H7 (cell line): ENCODE data around the gene RNF224. TPM values are rescaled to one million over a fixed set of nuclear protein-coding genes. Genes with fewer than 3 reads are reported as not detected.

Source experiments
- DNase-seq: peaks from one replicate; pipeline ENCODE4 v3.0.0; 2012
- H3K27me3 ChIP-seq: 2 replicates; pipeline ENCODE4 v1.6.0; 2011; ENCODE audit warnings: mild to moderate bottlenecking, low read length; ENCODE audit not compliant: control insufficient read depth, insufficient read depth
- H3K36me3 ChIP-seq: replicated peaks from 2 replicates; pipeline ENCODE4 v1.5.1; 2011; ENCODE audit warnings: low read length; ENCODE audit not compliant: control insufficient read depth, insufficient read depth
- H3K4me3 ChIP-seq: 2 replicates; pipeline ENCODE4 v1.5.1; 2011; ENCODE audit warnings: low read depth, mild to moderate bottlenecking, control low read depth, low read length, moderate library complexity; ENCODE audit not compliant: insufficient read depth
- total RNA-seq: library from RNA; depleted of rRNA; stranded (reverse); fragments of >200 nt; shearing (Covaris generic); gene quantifications from 2 replicates; pipeline ENCODE4 v1.2.3, GENCODE V29; 2014

RNF224 gene
- total RNA-seq, 1 experiment from 2014 or later = not detected

GRCh38 chr9:137268538-137269201 lies 41.4 kb downstream of the RNF224 start:
- no peaks in the 10 kb centered on the region for H3K27me3 ChIP-seq
- peaks cover 21% of the 10 kb centered on the region for H3K36me3 ChIP-seq
- H3K4me3 ChIP-seq = no peak overlapping the region
- peak; percentile 24 for DNase-seq

- H3K4me3 ChIP-seq = no peak overlapping the region
- H3K27me3 ChIP-seq = no peaks in the 10 kb centered on the region
- peak; percentile 14 for DNase-seq
- peaks cover 19% of the 10 kb centered on the region for H3K36me3 ChIP-seq
These were observed 42.0 kb downstream of the RNF224 start for GRCh38 chr9:137269231-137269772.

- Histone ChIP-seq H3K4me3 (no peak overlapping the region), H3K36me3 (peaks cover 19% of the 10 kb centered on the region), H3K27me3 (no peaks in the 10 kb centered on the region)
- DNase-seq = peak; percentile 61
These were observed 43.8 kb downstream of the RNF224 start for GRCh38 chr9:137270929-137271695.

DNA sequence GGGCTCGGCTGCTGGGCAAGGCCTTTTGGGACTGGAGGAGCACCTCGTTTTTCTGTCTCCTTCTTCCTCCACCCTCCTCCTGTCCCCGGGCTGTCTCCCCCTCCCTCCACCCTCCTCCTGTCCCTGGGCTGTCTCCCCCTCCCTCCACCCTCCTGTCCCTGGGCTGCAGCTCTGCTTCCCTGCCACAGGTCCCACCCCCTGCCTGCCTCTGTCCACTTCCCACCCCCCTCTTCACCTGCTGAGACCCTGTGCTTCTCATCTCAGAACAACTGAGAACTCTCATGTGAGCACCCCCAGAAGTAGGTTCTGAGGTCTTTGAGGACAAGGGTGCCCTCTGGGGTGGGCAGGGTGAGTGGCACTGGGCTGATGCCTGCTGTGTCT lies 44.4 kb downstream of the RNF224 start:
- H3K4me3 ChIP-seq = no peak overlapping the region
- H3K36me3 ChIP-seq = peaks cover 19% of the 10 kb centered on the region
- DNase-seq = peak; percentile 57
- no peaks in the 10 kb centered on the region for H3K27me3 ChIP-seq

DNA sequence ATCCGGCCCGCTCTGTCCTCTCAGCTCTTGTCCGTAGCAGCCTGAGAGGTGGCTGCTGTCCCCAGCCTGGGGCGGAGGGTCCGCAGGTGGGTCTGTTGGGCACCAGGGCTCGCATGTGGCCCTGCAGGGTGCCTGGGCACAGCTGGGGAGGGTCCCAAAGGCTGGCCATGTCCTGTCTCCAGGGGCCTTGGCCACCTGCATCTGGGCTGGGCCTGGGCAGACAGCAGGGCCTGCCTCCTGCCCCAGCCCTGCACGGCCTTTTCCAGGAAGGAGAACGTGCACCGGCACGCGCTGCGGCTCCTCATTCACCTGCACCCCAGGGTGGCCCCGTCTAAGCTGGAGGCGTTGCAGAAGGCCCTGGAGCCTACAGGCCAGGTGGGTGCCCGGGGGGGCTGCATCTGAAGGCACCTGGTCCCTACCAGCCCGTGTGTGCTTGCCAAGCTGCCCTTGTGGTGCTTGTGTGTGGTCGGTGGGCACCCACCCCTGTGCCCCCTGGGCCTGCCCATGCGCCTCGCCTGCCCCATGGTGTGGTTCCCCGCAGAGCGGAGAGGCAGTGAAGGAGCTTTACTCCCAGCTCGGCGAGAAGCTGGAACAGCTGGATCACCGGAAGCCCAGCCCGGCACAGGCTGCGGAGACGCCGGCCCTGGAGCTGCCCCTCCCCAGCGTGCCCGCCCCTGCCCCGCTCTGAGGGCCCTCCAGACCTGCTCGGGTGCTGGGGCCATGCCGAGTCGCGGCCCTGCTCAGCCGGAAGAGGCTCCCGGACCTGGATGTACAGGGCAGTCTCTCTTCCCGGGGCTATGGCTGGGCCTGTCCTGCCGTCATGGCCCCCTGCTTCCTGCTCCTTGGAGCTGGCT lies 45.2 kb downstream of the RNF224 start:
- DNase-seq = peak; percentile 67
- Histone ChIP-seq H3K27me3 (no peaks in the 10 kb centered on the region), H3K4me3 (no peak overlapping the region), H3K36me3 (peaks cover 18% of the 10 kb centered on the region)

DNA sequence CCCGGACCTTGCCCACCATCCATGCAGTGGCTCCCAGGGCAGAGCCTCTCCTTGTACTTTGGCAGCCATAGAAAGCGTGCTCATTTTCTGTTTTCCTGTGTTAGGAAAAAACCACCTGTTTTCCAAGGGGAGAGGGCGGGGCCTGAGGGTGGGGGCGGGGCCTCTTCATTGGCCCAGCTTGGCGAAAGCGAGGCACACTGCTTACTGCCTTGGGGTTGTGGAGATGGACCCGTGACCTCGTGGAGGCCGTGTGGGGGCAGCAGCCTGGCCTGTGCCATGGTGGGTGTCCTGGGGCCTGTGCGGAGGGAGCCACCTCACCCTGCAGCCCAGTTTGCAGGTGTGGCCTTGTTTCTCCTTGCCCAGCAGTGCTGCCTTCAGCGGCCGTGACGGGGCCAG lies 45.8 kb downstream of the RNF224 start:
- Histone ChIP-seq H3K27me3 (no peaks in the 10 kb centered on the region), H3K36me3 (peaks cover 17% of the 10 kb centered on the region), H3K4me3 (no peak overlapping the region)
- DNase-seq = peak; percentile 88

DNA sequence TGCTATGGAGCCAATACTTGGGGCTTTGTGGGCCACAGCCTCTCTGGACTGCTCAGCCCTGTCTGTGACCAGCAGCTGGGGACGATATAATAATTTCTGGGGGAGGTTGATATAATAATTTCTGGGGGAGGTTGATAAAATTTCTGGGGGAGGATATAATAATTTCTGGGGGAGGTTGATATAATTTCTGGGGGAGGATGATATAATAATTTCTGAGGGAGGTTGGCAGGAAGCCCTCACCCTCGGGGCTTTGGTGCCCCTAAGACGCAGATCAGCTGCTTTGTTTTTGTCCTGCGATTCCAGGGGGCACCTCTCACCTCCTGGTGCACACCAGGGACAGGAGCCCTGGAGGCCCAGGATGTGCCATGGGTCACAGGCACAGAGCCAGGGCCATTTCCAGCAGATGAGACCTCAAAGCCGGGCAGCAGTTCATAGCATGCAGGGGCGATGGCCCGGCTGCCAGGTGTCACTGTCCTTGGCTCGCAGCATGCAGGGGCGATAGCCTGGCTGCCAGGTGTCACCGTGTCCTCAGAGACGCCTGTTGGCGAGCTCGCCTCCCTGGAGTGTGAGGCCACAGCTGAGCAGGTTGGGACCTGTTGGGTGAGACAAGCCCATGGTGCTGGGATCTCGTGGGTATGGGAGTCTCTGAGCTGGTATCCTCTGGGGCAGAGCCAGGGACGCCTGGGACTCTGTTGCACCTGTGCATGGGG lies 46.5 kb downstream of the RNF224 start:
- peak; percentile 59 for DNase-seq
- peaks cover 13% of the 10 kb centered on the region for H3K36me3 ChIP-seq
- no peak overlapping the region for H3K4me3 ChIP-seq
- H3K27me3 ChIP-seq = no peaks in the 10 kb centered on the region

- Histone ChIP-seq H3K4me3 (no peak overlapping the region), H3K27me3 (no peaks in the 10 kb centered on the region), H3K36me3 (peaks cover 4% of the 10 kb centered on the region)
- no peak for DNase-seq
These were observed 47.9 kb downstream of the RNF224 start for GRCh38 chr9:137275203-137275587.

DNA sequence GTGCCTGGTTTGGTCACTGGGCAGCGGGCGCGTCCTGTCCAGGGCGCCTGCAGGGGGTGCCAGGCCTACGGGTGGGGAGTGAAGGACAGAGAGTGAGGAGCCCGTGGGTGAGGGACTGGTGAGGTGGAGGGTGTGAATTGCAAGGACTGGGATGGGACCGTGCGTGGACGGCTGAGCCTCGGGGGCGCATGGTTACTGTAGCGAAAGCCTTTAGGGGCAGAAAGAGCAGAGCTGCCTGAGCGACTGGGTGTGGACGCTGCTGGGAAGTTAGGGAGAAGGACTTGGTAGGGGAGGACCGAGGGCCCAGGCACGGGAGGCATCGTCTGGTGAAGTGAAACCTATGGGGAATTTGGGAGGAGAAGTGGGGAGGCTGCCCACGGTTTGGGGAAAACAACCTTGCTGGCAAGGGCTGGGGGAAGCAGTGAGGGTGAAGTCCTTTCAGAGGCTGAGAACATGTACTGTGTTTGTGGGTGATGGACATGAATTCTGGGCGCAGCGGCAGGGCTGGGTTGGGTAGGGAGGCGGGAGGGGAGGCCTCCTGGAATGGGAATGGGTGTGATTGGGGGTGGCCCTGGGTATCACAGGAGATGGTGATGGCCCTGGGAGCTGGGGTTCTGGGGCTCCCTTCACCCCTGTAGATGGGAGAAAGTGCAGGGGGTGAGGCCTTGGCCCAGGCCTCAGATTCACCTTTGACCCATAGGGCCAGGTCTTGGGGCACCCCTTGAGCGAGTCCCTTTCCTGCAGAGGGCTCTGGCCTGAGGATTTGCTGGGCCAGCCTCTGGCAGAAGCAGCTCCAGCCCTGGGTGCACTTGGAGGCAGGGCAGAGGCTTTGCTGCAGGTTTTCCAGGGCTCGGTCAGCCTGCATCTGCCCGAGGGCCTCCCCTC lies 48.5 kb downstream of the RNF224 start:
- Histone ChIP-seq H3K36me3 (peaks cover 4% of the 10 kb centered on the region), H3K27me3 (no peaks in the 10 kb centered on the region), H3K4me3 (no peak overlapping the region)
- peak; percentile 69 for DNase-seq

- DNase-seq = peak; percentile 91
- no peaks in the 10 kb centered on the region for H3K27me3 ChIP-seq
These were observed 49.4 kb downstream of the RNF224 start for GRCh38 chr9:137276473-137277328.

DNA sequence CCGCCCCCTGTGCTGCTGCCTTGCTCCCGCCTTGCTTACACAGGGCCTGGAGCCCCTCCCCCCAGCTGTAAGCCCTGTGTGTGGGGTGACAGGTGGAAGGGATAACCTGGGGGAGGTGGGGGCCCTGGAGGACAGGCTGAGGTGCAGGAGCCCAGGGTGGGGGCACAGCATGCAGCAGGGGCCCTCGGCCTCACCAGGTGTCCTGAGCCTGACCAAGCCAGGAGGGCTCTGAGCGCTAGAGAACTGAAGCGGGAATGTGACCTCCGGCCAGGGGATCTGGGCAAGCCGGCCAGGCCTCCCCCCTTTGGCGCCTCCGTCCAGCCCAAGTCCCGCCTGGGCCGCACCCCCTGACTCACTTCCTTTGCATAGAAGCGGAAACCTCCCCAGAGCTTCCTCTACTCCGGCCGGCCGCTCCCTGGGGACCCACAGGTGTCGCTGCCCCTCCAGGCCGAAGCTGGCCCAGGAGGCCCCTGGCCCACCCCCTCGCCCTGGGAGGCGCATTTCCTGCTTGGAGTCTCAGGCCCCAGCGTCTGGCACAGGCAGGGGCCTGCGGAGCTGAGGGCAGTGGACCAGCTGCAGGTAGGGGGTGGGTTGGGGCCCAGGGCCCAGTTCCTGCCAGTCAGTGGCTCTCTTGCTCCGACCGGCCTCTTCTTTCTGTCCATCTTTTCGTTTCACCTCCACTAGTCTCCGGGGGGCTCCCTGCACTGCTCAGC lies 50.2 kb downstream of the RNF224 start, which contains the start of gene TOR4A:
Gene TOR4A (plus strand): TSS at position 398 of the 713 bp plus-strand sequence. CDS start 964 bp downstream, outside the sequence.
- peak; percentile 94 for DNase-seq
- peak within 1 kb of the TSS; percentile 60 for H3K4me3 ChIP-seq

More at GRCh38 chr9:137276473-137277328, 49.4 kb downstream of the RNF224 start:
- Histone ChIP-seq H3K36me3 (peaks cover 2% of the 10 kb centered on the region), H3K4me3 (peak overlapping the region; percentile 60)

More for the DNA sequence above, 50.2 kb downstream of the RNF224 start, which contains the start of gene TOR4A:
- H3K27me3 ChIP-seq = no peaks in the 10 kb centered on the region
- no peaks in the 10 kb centered on the region; the same call in 1 of the 2 replicates for H3K36me3 ChIP-seq
